Ectodermal cell (in vitro differentiated cells): ENCODE data around the gene PCARE.

Source experiments
- H3K27ac ChIP-seq: 2 replicates; pipeline ENCODE4 v1.7.0; 2013; ENCODE audit warnings: mild to moderate bottlenecking, low read depth, low read length; ENCODE audit not compliant: insufficient read depth, poor library complexity, severe bottlenecking
- H3K27me3 ChIP-seq: 2 replicates; pipeline ENCODE4 v1.7.0; 2013; ENCODE audit warnings: mild to moderate bottlenecking, low read length; ENCODE audit not compliant: insufficient read depth, control insufficient read depth, poor library complexity, severe bottlenecking
- H3K36me3 ChIP-seq: one replicate; pipeline ENCODE4 v1.7.0; 2013; ENCODE audit warnings: low read length; ENCODE audit not compliant: control insufficient read depth, insufficient read depth
- H3K4me1 ChIP-seq: one replicate; pipeline ENCODE4 v1.7.0; 2013; ENCODE audit warnings: low read length; ENCODE audit not compliant: control insufficient read depth, insufficient read depth
- H3K4me3 ChIP-seq: 2 replicates; pipeline ENCODE4 v1.7.0; 2013; ENCODE audit warnings: low read depth, low read length, control low read depth; ENCODE audit not compliant: insufficient read depth
- H3K9me3 ChIP-seq: 2 replicates; pipeline ENCODE4 v1.7.0; 2013; ENCODE audit warnings: mild to moderate bottlenecking, low read length, moderate library complexity; ENCODE audit not compliant: control insufficient read depth
- WGBS, 2 experiments: methylation state at CpG; one replicate each; pipeline ENCODE4 v1.1.7; 2013; ENCODE audit warnings: missing lambda C conversion rate in 2 of 2; 5-methylcytosine and 5-hydroxymethylcytosine counted together

Gene PCARE

DNA sequence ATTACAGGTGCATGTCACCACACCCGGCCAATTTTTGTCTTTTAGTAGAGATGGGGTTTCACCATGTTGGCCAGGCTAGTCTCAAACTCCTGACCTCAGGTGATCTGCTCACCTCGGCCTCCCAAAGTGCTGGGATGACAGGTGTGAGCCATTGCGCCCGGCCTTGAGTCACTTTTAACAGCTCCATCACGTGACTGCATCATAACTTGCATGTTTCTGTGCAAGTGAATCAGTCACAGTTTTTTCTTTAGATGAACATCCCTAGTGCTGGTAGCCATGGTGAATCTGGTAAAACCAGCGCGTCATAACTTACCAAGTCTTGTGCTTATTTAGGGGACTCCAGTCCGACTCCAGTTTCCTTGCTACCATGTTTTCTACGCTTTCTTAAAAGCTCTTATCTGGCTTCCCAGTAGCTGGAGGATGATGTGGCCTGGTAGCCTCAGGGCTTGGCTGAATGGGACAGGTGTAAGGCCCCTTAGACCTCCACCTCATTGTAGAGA, 33.1 kb downstream of the PCARE start:
- 91% methylated on average over 9 of the region's 9 CpGs for WGBS, 2 experiments
- Histone ChIP-seq H3K9me3 (no peaks in the 10 kb centered on the region), H3K36me3 (no peaks in the 10 kb centered on the region), H3K27me3 (no peaks in the 10 kb centered on the region), H3K4me1 (peaks cover 2% of the 10 kb centered on the region), H3K27ac (no peak overlapping the region), H3K4me3 (no peak overlapping the region)

DNA sequence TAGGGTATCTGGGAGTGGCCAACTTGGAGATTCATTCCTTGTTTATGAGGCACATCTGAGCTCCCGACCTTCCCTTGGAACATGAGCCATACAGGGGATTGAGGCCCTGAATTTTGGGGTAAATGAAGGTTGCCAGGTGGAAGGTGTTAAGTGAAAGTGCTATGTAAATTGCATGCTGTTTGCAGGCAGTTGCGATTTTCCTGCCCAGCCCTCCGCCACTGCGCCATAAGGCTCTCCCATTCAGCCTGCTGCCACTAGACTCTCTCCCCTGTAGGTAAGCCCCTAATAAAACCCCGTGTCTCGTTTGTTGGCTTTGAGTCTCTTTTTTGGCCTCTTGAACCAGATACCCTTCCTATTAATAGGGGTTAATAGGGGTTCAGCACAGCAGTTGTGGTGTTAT, 33.8 kb downstream of the PCARE start:
- Histone ChIP-seq H3K9me3 (no peaks in the 10 kb centered on the region), H3K36me3 (no peaks in the 10 kb centered on the region), H3K4me1 (peaks cover 2% of the 10 kb centered on the region), H3K4me3 (no peak overlapping the region), H3K27me3 (no peaks in the 10 kb centered on the region), H3K27ac (no peak overlapping the region)
- WGBS, 2 experiments: 83 to 87% methylated on average over 6 of the region's 6 CpGs

DNA sequence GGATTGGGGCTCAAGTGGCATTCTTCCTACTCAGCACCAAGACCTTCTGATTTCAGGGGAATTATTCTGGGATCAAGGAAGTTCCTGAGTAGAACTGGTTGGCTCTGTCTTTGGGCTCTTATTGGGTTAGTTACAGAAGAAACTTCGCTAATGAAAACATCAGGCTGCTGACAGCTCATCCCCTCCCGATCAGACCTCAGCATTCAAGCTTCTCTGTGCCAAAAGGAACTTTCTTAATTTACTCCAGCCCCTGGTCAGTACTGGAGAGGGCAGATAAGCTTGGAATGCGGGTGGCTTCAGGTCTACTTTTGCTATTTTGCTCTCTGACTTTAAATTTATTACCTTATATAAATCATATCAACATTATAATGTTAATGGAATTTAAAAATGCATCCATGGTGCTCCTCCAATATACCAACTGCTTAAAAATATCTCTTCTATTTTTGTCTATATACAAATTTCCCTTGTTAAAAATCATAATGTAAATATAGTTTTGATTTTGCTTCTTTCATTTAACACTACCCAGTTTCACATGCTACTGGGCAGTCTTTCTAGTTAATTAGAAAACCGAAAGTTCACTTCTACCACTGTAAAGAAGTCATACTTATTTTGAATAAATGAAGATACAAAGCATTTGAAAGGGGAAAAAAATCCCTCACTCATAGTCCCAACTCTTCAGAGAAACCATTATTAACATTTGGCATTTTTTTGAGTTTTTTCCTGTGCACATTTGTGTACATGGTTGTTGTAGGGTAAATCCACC, 34.4 kb downstream of the PCARE start:
- H3K4me1 ChIP-seq: peaks cover 2% of the 10 kb centered on the region
- H3K27me3 ChIP-seq: no peaks in the 10 kb centered on the region
- 79 to 90% methylated on average over 3 of the region's 4 CpGs for WGBS, 2 experiments
- no peak overlapping the region for H3K4me3 ChIP-seq
- no peak overlapping the region for H3K27ac ChIP-seq
- no peaks in the 10 kb centered on the region for H3K9me3 ChIP-seq
- H3K36me3 ChIP-seq: no peaks in the 10 kb centered on the region

DNA sequence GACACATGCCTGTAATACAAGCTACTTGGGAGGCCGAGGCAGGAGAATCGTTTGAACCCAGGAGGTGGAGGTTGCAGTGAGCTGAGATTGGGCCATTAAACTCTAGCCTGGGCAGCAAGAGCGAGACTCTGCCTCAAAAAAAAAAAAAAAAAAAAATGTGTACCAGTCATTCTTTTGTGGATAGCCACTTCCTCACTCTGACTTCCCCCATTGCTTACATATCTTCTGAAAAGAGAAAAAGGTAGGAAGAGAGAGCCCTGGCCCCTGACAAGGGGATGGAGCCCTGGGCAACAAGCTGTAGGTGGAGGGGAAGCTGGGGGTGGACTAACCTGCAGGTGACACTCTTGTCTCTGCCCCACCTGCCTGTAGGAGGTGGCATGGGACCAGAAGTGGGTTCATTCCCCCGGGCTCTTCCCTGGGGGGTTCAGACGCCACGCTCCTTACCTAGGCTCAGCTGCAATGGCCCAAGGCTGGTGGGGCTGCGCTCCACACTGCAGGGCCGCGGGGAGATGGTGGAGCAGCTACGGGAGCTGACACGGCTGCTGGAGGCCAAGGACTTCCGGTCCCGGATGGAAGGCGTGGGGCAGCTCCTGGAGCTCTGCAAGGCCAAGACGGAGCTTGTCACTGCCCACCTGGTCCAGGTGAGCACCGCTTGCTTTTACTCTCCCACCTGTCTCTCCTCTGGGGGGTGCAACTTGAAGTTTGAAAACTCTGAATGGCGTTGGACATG, 39.1 kb downstream of the PCARE start:
- no peaks in the 10 kb centered on the region for H3K4me1 ChIP-seq
- no peak overlapping the region for H3K4me3 ChIP-seq
- 95 to 97% methylated on average over 17 of the region's 17 CpGs for WGBS, 2 experiments
- H3K27ac ChIP-seq: no peak overlapping the region
- H3K36me3 ChIP-seq: no peaks in the 10 kb centered on the region
- H3K27me3 ChIP-seq: no peaks in the 10 kb centered on the region
- H3K9me3 ChIP-seq: no peaks in the 10 kb centered on the region

DNA sequence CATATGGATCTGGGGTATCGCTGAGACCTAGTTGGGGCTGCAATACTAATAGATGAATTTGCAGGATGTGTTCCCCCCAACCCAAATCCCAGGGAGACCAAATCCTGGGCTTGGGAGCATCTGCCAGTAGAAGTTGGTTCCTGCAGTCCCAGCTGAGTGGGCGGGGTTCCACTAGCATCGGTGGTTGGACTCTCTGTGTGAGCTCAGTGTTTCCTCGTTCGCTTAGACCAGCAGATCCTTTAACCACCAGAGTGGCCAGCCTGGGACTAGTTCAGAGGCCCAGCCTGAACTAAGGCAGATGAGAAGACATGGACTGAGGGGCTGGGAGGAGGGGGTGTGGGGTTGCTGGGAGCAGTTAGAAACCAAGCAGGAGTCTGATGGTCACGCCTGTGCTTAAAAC, 40.7 kb downstream of the PCARE start:
- 91 to 95% methylated on average over 6 of the region's 6 CpGs for WGBS, 2 experiments

DNA sequence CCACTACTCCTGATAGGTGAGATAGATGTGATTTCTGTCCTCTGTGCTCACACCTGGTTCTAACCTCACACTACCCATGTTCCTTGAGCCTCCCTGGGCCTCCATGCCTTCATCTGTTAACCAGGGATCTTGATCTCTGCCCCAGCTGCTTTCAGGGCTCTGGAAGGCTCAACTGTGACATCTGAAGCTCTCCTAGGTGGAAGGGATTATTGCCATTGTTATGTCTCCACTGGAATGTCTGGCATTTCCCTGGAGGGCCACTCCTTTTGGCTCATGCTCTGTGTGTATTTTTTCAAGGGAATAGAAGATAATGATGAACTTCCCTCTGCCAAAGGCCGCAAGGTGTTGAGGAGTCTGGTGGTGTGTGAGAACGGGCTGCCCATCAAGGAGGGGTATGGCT, 41.2 kb downstream of the PCARE start:
- 83 to 88% methylated on average over 2 of the region's 2 CpGs for WGBS, 2 experiments
- Histone ChIP-seq H3K27me3 (no peaks in the 10 kb centered on the region), H3K4me1 (no peaks in the 10 kb centered on the region), H3K27ac (no peak overlapping the region), H3K4me3 (no peak overlapping the region), H3K9me3 (no peaks in the 10 kb centered on the region), H3K36me3 (no peaks in the 10 kb centered on the region)

More for the DNA sequence above, 40.7 kb downstream of the PCARE start:
- H3K4me1 ChIP-seq: no peaks in the 10 kb centered on the region
- no peaks in the 10 kb centered on the region for H3K36me3 ChIP-seq
- no peaks in the 10 kb centered on the region for H3K9me3 ChIP-seq
- no peak overlapping the region for H3K27ac ChIP-seq
- H3K4me3 ChIP-seq: no peak overlapping the region
- no peaks in the 10 kb centered on the region for H3K27me3 ChIP-seq

DNA sequence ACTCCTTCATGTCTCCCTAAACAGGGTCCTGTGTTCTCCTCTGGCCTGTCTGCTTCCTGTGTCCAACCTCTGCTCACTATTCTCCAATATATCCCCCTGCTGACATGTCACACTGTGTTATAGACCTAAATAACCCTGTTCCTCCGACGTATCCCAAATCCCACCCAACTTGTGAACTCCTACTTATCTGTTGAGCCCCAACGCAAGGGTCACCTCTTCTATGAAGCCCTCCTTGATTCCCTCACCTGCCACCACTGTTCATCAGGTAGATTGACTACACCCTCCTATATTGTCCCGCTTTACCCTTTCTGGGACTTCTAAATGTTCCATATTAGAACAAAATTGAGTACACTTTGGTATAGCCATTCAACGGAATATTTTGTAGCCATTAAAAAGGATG, 42.1 kb downstream of the PCARE start:
- Histone ChIP-seq H3K4me1 (no peaks in the 10 kb centered on the region), H3K36me3 (no peaks in the 10 kb centered on the region), H3K27me3 (no peaks in the 10 kb centered on the region), H3K4me3 (no peak overlapping the region), H3K9me3 (no peaks in the 10 kb centered on the region), H3K27ac (no peak overlapping the region)
- WGBS, 2 experiments: 93 to 96% methylated on average over 4 to 5 of the region's 5 CpGs

DNA sequence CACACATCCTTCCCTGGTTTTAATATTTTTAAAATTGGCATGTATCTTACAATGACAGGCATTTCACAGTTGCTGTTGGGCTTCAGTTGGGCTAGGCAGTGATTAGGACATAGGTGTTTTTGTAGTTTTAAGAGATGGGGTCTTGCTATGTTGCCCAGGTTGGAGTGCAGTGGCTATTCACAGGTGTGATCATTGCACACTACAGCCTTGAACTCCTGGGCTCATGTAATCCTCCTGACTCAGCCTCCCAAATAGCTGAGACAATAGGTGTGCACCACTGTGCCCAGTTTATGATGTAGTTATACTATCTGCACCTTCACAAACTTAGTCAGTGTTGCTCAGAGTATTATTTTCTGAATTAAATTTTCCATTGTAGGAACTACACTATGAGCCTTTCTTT, 43.3 kb downstream of the PCARE start:
- no peaks in the 10 kb centered on the region for H3K4me1 ChIP-seq
- H3K36me3 ChIP-seq: no peaks in the 10 kb centered on the region
- H3K27me3 ChIP-seq: no peaks in the 10 kb centered on the region
- H3K4me3 ChIP-seq: no peak overlapping the region
- no peaks in the 10 kb centered on the region for H3K9me3 ChIP-seq
- H3K27ac ChIP-seq: no peak overlapping the region

DNA sequence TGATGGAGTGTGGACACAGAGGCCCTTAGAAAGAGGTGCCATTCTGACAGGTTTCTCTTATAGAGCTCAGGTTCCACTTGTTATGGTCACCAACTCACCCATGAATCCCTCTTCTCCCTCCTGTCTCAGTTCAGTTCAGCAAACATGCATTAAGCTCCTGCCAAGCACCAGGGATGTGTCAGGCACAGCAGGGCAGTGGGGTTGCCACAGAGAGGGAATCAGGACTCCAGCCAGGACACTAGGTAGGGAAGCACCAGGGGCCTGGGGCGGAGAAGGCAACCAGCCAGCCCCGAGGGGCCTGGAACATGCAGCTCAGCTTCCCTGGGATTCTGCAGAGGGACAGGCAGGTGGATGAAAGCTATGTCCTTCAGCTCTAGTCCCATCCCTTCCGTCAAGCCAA, 48.6 kb downstream of the PCARE start:
- no peak overlapping the region for H3K4me3 ChIP-seq
- no peaks in the 10 kb centered on the region for H3K27me3 ChIP-seq
- no peak overlapping the region for H3K27ac ChIP-seq
- H3K36me3 ChIP-seq: no peaks in the 10 kb centered on the region
- peaks cover 16% of the 10 kb centered on the region for H3K4me1 ChIP-seq
- H3K9me3 ChIP-seq: no peaks in the 10 kb centered on the region
- 82 to 85% methylated on average over 3 of the region's 3 CpGs for WGBS, 2 experiments

DNA sequence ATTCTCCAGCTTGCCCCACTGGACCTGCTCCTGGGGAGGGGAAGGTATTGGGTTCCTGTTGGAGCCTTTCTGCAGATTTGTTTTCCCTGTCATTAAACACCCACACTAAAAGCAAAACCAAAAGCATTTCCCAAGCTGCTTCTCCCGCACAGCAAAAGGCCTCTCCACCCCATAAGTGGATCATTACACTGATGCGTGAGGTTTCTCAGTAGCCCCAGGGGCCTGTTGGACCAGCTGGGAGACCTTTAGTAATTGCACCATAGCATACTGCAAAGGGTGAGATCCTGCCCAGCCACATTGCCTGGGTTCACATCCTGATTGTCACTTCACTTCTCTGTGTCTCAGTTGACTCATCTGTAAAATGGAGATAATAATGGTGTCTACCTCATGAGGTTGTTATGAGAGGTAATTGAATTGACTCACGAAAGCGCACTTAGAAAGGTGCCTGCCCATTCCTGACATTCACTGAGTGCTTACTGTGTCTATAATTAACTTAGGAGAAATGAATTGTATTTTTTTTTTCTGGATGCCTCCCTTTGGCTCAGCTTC, 49.4 kb downstream of the PCARE start:
- Histone ChIP-seq H3K36me3 (no peaks in the 10 kb centered on the region), H3K27ac (no peak overlapping the region), H3K4me3 (no peak overlapping the region), H3K4me1 (peaks cover 16% of the 10 kb centered on the region), H3K9me3 (no peaks in the 10 kb centered on the region), H3K27me3 (no peaks in the 10 kb centered on the region)
- 81 to 83% methylated on average over 4 of the region's 4 CpGs for WGBS, 2 experiments
